Measurements from ENCODE around the gene ADCY4. TPM values are rescaled to one million over a fixed set of nuclear protein-coding genes. Genes with fewer than 3 reads are reported as not detected.

Gene ADCY4
- polyA plus RNA-seq, 3 donors: 0.69 to 11.9 (median 0.70) TPM

GRCh38 chr14:24269910-24270536, 64.8 kb downstream of the ADCY4 start:
- TF ChIP-seq, protein P1, sequence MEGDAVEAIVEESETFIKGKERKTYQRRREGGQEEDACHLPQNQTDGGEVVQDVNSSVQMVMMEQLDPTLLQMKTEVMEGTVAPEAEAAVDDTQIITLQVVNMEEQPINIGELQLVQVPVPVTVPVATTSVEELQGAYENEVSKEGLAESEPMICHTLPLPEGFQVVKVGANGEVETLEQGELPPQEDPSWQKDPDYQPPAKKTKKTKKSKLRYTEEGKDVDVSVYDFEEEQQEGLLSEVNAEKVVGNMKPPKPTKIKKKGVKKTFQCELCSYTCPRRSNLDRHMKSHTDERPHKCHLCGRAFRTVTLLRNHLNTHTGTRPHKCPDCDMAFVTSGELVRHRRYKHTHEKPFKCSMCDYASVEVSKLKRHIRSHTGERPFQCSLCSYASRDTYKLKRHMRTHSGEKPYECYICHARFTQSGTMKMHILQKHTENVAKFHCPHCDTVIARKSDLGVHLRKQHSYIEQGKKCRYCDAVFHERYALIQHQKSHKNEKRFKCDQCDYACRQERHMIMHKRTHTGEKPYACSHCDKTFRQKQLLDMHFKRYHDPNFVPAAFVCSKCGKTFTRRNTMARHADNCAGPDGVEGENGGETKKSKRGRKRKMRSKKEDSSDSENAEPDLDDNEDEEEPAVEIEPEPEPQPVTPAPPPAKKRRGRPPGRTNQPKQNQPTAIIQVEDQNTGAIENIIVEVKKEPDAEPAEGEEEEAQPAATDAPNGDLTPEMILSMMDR (IDR thresholded peaks at IDR 0.05): no peak
- H3K9ac ChIP-seq (ENCODE audit: insufficient read depth, low read length, poor library complexity, severe bottlenecking): no peak overlapping the region
- DNase-seq: no peak
- peaks cover 50 to 52% of the 10 kb centered on the region in 2 donors for H3K36me3 ChIP-seq (replicated peaks in 1 of 2; ENCODE audit: control insufficient read depth in 1 of 2, insufficient read depth in 2 of 2, low read length in 2 of 2)
- H3K36me3 Mint-ChIP-seq: peaks cover 43 to 52% of the 10 kb centered on the region in 2 donors
- no peak overlapping the region for H3K4me3 ChIP-seq (replicated peaks in 1 of 3; ENCODE audit: low read depth in 2 of 3, low read length in 3 of 3)
- intact Hi-C loops (cut with micrococcal nuclease): loop anchor here in 1 of 2 donors (2.0 kb wide), 1 partner anchor 27 kb away; the partner anchor contains the start of gene TINF2
- H2AFZ ChIP-seq (ENCODE audit: insufficient read depth, low read depth, low read length, poor library complexity, severe bottlenecking): no peak overlapping the region
- H3K27ac ChIP-seq (ENCODE audit: low read depth in 1 of 2, low read length in 2 of 2): no peak overlapping the region
- H3K4me2 ChIP-seq (replicated peaks; ENCODE audit: extremely low read depth, low read length, poor library complexity, severe bottlenecking): peak overlapping the region; percentile 85
- peaks cover 44% of the 10 kb centered on the region for H3K4me1 Mint-ChIP-seq
- H3K9me3 ChIP-seq (replicated peaks in 1 of 2; ENCODE audit: control insufficient read depth in 1 of 2, insufficient read depth in 1 of 2, low read length in 2 of 2): no peaks in the 10 kb centered on the region
- 99% methylated on average over 9 of the region's 14 CpGs for WGBS (ENCODE audit: insufficient coverage)
- H3K27me3 ChIP-seq (ENCODE audit: control insufficient read depth in 2 of 2, insufficient read depth in 2 of 2, low read length in 2 of 2): no peaks in the 10 kb centered on the region
- H3K27me3 Mint-ChIP-seq (ENCODE audit: low read depth in 3 of 3): peaks cover 0 to 2% (median 0%) of the 10 kb centered on the region in 3 donors
- peaks cover 0 to 2% (median 0%) of the 10 kb centered on the region in 7 donors for H3K9me3 Mint-ChIP-seq
- H3K79me2 ChIP-seq (ENCODE audit: insufficient read depth, low read length): peaks cover 34% of the 10 kb centered on the region
- H4K20me1 ChIP-seq (ENCODE audit: insufficient read depth, low read length): no peaks in the 10 kb centered on the region
- peaks cover 41 to 45% of the 10 kb centered on the region in 2 donors for H3K4me1 ChIP-seq (ENCODE audit: control insufficient read depth in 1 of 2, insufficient read depth in 2 of 2, low read length in 2 of 2)
- peak overlapping the region in 1 of 7 donors; percentile 15 for H3K27ac Mint-ChIP-seq
- H3K4me3 Mint-ChIP-seq: peak overlapping the region in 1 of 2 donors; percentile 24

GRCh38 chr14:24269368-24269767, 65.5 kb downstream of the ADCY4 start:
- Histone ChIP-seq H3K4me2 (replicated peaks; ENCODE audit: extremely low read depth, low read length, poor library complexity, severe bottlenecking) (no peak overlapping the region), H2AFZ (ENCODE audit: insufficient read depth, low read depth, low read length, poor library complexity, severe bottlenecking) (no peak overlapping the region), H3K36me3 (replicated peaks in 1 of 2; ENCODE audit: control insufficient read depth in 1 of 2, insufficient read depth in 2 of 2, low read length in 2 of 2) (peaks cover 55 to 57% of the 10 kb centered on the region in 2 donors), H3K4me3 (replicated peaks in 1 of 3; ENCODE audit: low read depth in 2 of 3, low read length in 3 of 3) (no peak overlapping the region), H3K9ac (ENCODE audit: insufficient read depth, low read length, poor library complexity, severe bottlenecking) (no peak overlapping the region), H4K20me1 (ENCODE audit: insufficient read depth, low read length) (no peaks in the 10 kb centered on the region), H3K79me2 (ENCODE audit: insufficient read depth, low read length) (peaks cover 34% of the 10 kb centered on the region), H3K27ac (ENCODE audit: low read depth in 1 of 2, low read length in 2 of 2) (no peak overlapping the region), H3K9me3 (replicated peaks in 1 of 2; ENCODE audit: control insufficient read depth in 1 of 2, insufficient read depth in 1 of 2, low read length in 2 of 2) (no peaks in the 10 kb centered on the region), H3K4me1 (ENCODE audit: control insufficient read depth in 1 of 2, insufficient read depth in 2 of 2, low read length in 2 of 2) (peaks cover 35 to 38% of the 10 kb centered on the region in 2 donors), H3K27me3 (ENCODE audit: control insufficient read depth in 2 of 2, insufficient read depth in 2 of 2, low read length in 2 of 2) (no peaks in the 10 kb centered on the region)
- no peak overlapping the region for H3K27ac Mint-ChIP-seq
- H3K9me3 Mint-ChIP-seq: peaks cover 0 to 2% (median 0%) of the 10 kb centered on the region in 7 donors
- no peak overlapping the region for H3K4me3 Mint-ChIP-seq
- peaks cover 0 to 2% (median 0%) of the 10 kb centered on the region in 3 donors for H3K27me3 Mint-ChIP-seq (ENCODE audit: low read depth in 3 of 3)
- H3K36me3 Mint-ChIP-seq: peaks cover 49 to 58% of the 10 kb centered on the region in 2 donors
- H3K4me1 Mint-ChIP-seq: peaks cover 41% of the 10 kb centered on the region
- TF ChIP-seq, protein P1 (IDR thresholded peaks at IDR 0.05): no peak
- no peak for DNase-seq
- 97% methylated on average over 7 of the region's 8 CpGs for WGBS (ENCODE audit: insufficient coverage)
- intact Hi-C loops (cut with micrococcal nuclease): no loop called here

Small RNAs within 50 kb of the gene (small RNA-seq; reads per million reads assigned to genes)
- not detected for gene RF00026 (ENCODE audit: insufficient read length, low read depth)

Other genes with a start within 250 kb of the ADCY4 start
- gene PCK2, start 240.8 kb downstream of the ADCY4 start, polyA plus RNA-seq: 10 to 100 TPM; 29.9 to 34.2 (median 31.3) TPM
- 10 to 100 TPM; 45.6 to 56.6 (median 48.8) TPM for gene DCAF11, start 220.3 kb downstream of the ADCY4 start, polyA plus RNA-seq
- gene NRL, start 220.1 kb downstream of the ADCY4 start, polyA plus RNA-seq: 1 to 10 TPM; 1.1 to 1.5 (median 1.3) TPM
- 1 to 10 TPM in 1 of 3 donors, not detected in 2; 2.1 TPM for gene FITM1, start 204.4 kb downstream of the ADCY4 start, polyA plus RNA-seq
- 100 to 1,000 TPM; 435 to 759 (median 729) TPM for gene PSME1, start 198.9 kb downstream of the ADCY4 start, polyA plus RNA-seq
- gene EMC9, start 193.5 kb downstream of the ADCY4 start, polyA plus RNA-seq: 1 to 10 TPM; 6.4 to 9.4 (median 8.5) TPM
- 100 to 1,000 TPM; 237 to 593 (median 579) TPM for gene PSME2, start 188.5 kb downstream of the ADCY4 start, polyA plus RNA-seq
- gene RNF31, start 187.6 kb downstream of the ADCY4 start, polyA plus RNA-seq: 10 to 100 TPM; 30.7 to 63.2 (median 36.8) TPM
- gene IRF9, start 173.8 kb downstream of the ADCY4 start, polyA plus RNA-seq: 100 to 1,000 TPM in 1 of 3 donors, 10 to 100 TPM in 2; 44.7 to 208 (median 56.0) TPM
- gene REC8, start 163.0 kb downstream of the ADCY4 start, polyA plus RNA-seq: 10 to 100 TPM in 1 of 3 donors, 1 to 10 TPM in 2; 1.4 to 46.4 (median 2.3) TPM
- 10 to 100 TPM in 1 of 3 donors, 1 to 10 TPM in 2; 4.1 to 14.2 (median 4.3) TPM for gene IPO4, start 146.3 kb downstream of the ADCY4 start, polyA plus RNA-seq
- 10 to 100 TPM; 14.6 to 56.0 (median 51.1) TPM for gene TM9SF1, start 139.6 kb downstream of the ADCY4 start, polyA plus RNA-seq
- gene TSSK4, start 129.4 kb downstream of the ADCY4 start, polyA plus RNA-seq: under 1 TPM in 2 of 3 donors, not detected in 1; 0.07 to 0.13 TPM
- 100 to 1,000 TPM in 2 of 3 donors, 10 to 100 TPM in 1; 99.0 to 128 (median 102) TPM for gene CHMP4A, start 121.6 kb downstream of the ADCY4 start, polyA plus RNA-seq
- gene MDP1, start 119.0 kb downstream of the ADCY4 start, polyA plus RNA-seq: 10 to 100 TPM; 17.5 to 49.6 (median 37.5) TPM
- gene NEDD8, start 102.7 kb downstream of the ADCY4 start, polyA plus RNA-seq: 100 to 1,000 TPM; 164 to 335 (median 306) TPM
- gene GMPR2, start 102.1 kb downstream of the ADCY4 start, polyA plus RNA-seq: 10 to 100 TPM; 84.4 to 84.7 (median 84.5) TPM
- 100 to 1,000 TPM in 2 of 3 donors, 10 to 100 TPM in 1; 63.6 to 151 (median 137) TPM for gene TINF2, start 92.4 kb downstream of the ADCY4 start, polyA plus RNA-seq
- 1 to 10 TPM in 1 of 3 donors, not detected in 2; 7.8 TPM for gene TGM1, start 71.9 kb downstream of the ADCY4 start, polyA plus RNA-seq
- 100 to 1,000 TPM in 1 of 3 donors, 10 to 100 TPM in 2; 34.5 to 125 (median 35.4) TPM for gene RABGGTA, start 63.5 kb downstream of the ADCY4 start, polyA plus RNA-seq
- 10 to 100 TPM; 31.6 to 49.4 (median 48.8) TPM for gene DHRS1, start 35.3 kb downstream of the ADCY4 start, polyA plus RNA-seq
- 10 to 100 TPM in 1 of 3 donors, 1 to 10 TPM in 2; 1.2 to 16.6 (median 1.3) TPM for gene NOP9, start 35.2 kb downstream of the ADCY4 start, polyA plus RNA-seq
- gene CIDEB, start 27.1 kb downstream of the ADCY4 start, polyA plus RNA-seq: 100 to 1,000 TPM in 1 of 3 donors, 10 to 100 TPM in 2; 36.4 to 126 (median 63.8) TPM
- gene LTB4R2, start 24.9 kb downstream of the ADCY4 start, polyA plus RNA-seq: 10 to 100 TPM in 1 of 3 donors, 1 to 10 TPM in 2; 2.7 to 25.1 (median 2.9) TPM
- gene LTB4R, start 23.6 kb downstream of the ADCY4 start, polyA plus RNA-seq: 10 to 100 TPM; 51.5 to 98.5 (median 87.3) TPM
- gene RIPK3, start 4.9 kb upstream of the ADCY4 start, polyA plus RNA-seq: 10 to 100 TPM; 11.7 to 69.6 (median 11.8) TPM
- gene NFATC4, start 33.1 kb upstream of the ADCY4 start, polyA plus RNA-seq: not detected
- under 1 TPM; 0.18 to 0.84 (median 0.40) TPM for gene NYNRIN, start 63.9 kb upstream of the ADCY4 start, polyA plus RNA-seq
- gene CBLN3, start 94.6 kb upstream of the ADCY4 start, polyA plus RNA-seq: 1 to 10 TPM in 1 of 3 donors, under 1 TPM in 1, not detected in 1; 0.07 to 1.1 TPM
- gene KHNYN, start 94.9 kb upstream of the ADCY4 start, polyA plus RNA-seq: 10 to 100 TPM; 12.4 to 39.8 (median 16.0) TPM
- gene SDR39U1, start 107.7 kb upstream of the ADCY4 start, polyA plus RNA-seq: 100 to 1,000 TPM in 1 of 3 donors, 10 to 100 TPM in 2; 37.3 to 110 (median 39.2) TPM
- gene CMA1, start 173.2 kb upstream of the ADCY4 start, polyA plus RNA-seq: not detected
- under 1 TPM; 0.16 to 0.89 (median 0.40) TPM for gene CTSG, start 241.2 kb upstream of the ADCY4 start, polyA plus RNA-seq

All from CD14-positive monocyte (primary cell).